Measurements from ENCODE around the gene FHOD3. TPM values are rescaled to one million over a fixed set of nuclear protein-coding genes. Genes with fewer than 3 reads are reported as not detected.

FHOD3 gene
- total RNA-seq, 1 donor from 2014 or later, result 32.0 TPM

DNA sequence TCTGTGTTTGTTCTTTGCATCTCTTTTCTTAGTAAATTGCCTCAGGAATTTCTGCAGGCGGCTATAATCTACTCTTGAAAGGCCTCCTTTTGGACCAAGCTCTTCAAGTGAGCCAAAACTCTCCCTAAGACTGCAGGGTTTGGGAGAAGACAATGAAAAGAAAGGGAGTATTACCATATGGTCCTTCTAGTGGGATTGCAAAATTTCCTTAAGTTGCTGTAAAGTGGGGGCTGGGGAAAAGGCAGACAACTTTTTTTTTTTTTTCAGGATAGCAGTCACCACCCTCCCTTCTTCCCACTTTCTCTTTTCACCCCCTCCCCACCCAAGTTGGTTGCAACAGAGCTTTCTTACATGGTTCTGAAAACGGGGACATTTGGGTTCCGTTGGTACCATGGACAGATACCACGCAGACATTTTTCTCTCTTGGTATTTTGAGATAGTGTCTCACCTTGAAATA, 183.7 kb downstream of the FHOD3 start:
- DNase-seq, result no peak

DNA sequence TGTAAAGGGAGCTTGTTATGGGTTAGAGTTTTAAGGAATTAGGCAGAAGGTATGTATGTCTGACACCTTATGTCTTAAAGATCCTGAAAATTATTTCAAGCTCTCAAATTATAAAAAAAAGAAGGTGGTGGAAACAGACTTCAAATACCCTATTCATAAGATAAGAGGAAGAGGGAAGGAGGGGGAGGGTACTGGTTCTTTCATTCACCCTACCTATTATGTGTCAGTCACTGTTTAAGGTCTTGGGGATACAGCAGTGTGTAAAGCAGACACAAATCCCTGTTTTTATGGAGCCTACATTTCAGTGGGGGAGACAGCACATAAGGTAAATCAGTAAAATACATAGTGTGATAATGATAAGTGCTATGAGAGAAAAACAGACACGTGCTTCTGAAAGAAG, 184.4 kb downstream of the FHOD3 start:
- no peak for DNase-seq

DNA sequence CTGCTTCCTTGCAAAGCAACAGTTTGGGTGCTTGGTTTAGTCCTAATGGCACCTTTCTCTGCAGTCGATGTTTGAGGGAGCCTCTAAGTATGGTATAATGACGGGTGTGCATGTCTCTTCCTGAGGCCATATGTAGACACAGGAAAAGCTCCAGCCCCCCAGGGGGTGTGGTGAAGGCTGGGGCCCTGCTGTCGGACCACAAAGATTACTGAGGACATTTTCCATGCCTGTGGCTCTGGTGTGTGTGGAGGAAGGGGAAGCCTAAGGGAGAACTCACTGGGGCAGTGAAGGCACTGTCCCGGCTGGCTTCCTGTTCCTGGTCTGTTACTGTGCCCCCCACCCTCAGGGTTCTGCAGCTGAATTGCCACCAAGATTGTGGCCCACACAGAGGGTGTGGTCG, 187.1 kb downstream of the FHOD3 start:
- no peak for DNase-seq

DNA sequence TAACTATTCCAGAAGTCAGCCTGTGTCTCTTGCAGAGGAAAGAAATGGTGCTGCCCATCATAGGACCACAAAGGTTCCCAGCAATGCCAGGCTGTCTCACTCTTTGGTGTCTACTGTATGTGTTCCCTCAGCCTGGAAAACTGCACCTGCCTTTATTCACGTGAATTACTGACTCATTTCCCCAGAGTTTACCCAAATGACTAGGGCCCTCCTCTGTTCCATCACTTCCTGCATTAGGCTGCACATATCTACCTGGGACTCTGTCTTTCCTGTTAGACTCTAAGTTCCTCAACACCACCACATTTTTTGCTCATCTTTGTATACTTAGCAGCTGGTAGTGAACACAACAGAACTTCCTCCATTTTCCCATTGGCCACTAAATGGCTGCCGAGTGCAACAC, 188.3 kb downstream of the FHOD3 start:
- no peak for DNase-seq

DNA sequence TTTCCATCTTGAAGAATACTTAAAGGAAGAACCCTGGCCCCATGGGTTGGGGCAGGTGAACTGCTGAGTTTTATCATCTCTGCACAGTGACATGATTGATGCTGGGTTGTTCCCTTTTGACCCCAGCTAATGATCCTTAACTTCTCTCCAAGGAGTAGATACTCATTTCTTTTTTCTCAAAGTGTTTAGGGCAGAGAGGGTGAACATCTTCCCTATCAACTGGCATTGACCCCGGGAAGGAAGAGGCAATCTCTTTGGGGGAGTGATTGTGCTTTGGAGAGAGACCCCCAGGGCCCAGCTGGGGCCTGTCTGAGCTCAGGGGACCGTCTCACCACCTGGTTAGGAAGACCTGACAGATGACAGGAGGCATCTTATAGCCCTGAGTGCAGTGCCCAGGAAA, 190.6 kb downstream of the FHOD3 start:
- no peak for DNase-seq

DNA sequence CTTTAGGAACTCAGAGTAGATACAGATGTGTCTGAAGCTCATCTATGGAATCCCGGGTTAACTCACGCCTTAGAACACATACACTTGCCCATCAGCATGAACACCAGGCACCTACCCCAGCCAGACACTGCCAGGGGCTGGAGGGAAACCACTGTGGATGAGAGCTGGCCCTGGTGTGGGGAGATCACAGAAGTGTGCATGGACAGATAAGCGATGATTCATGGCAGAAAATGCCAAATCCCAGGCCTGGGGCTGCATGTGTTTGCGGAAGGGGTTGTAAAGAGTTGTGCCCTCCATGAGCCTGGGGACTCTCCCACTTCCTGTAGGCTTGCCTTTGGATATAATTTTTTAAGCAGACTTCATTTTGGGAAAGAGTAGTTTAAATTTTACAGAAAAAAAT, 193.4 kb downstream of the FHOD3 start:
- no peak for DNase-seq

DNA sequence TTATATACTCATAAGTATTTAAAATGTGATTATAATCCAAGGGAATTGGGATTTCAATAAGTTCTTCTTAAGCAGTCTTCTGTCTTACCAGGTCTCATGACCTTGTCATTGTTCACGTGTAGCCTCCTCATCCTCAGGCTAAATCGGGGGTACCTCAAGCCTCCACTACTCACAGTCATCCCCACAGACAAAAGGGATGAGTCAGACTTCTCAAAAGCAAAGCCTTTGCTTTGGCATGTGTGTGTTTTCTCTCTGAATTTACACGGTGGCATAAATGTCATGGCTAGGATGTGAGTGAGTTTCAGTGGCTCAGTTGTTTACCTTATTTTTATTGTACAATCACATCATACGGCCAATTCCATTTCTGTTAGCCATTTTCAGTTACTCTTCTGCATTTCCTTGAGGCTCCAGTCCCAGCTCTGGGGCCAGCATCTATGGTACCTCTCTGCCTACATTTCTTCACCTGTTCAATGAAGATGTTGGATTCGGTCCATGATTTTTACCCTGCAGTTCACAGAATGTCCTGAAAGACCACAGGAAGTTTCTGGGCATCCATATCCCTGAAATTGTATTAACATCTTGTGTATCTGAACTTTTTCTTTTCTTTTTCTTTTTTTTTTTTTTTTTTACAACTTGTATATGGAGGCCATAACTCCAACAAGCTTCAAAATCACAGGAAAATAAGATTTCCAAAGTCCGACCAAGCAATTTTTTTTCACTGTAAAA, 195.3 kb downstream of the FHOD3 start:
- DNase-seq, result no peak

DNA sequence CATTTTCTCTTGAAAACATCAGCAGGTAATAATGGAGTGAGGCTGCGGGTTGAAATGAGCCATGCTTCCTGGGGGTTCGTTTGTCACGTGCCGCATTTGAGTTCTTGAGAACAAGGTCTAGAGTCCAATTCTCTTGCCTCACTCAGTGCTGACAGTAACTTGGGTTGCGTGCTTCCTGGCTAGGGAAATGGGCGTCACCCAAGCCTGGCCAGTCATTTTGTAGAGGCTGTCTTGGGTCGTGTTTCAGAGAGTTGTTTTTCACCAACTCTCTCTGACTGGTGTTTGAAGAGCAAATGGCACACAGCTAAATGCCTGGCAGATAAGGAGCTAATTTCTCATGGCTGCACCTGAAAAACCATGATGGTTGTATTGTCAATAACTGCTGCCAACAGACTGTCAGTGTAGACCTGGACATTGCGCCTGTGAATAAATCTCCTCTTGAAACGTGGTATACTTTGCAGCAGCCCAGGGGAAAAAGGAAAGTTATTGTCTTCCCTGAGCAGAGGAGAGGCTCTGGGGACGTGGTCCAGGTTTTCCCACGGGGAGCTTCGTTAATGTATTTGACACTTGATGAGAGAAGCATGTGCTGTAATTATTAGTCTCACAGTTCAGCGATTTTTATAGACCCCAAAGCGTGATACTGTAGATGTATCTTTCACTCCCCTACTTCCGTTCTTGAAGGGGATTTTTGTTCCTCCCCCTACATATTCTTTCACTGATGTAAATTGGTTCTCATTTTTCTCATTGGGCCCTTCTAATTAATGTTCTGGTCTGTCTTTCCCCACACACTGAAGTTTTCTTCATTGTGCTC, 196.0 kb downstream of the FHOD3 start:
- DNase-seq, result no peak

DNA sequence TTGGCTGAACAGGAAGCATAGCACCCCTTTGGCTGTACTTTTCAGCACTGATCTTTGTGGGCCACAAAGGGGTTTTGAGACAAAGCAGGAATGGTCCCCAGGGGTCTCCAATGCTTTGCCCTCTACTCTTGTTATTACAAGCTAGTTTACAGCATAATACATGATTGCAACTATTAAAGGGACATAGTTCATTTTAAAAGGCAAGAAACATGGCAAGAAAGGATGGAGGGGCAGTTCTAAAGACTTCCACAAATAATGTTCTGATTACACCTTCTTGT, 196.6 kb downstream of the FHOD3 start:
- no peak for DNase-seq

DNA sequence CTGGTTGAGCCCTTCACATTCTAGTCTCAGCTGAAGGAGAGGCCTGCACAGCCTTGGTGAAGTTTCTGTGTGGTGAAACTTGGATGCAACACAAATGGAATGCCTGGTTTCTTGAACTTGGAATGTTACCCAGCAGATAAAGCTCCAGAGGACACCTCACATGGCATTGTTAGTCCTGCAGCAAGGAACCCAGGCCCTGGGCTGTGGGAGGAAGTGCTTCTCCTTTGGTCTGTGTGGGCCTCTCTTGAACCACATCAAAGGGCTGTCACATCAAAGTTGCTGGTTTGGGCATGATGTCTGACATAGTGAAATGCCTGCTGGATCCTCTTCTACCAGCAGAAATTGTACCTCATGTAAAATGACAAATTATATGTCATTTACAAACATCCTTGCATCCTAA, 198.5 kb downstream of the FHOD3 start:
- DNase-seq, result no peak

DNA sequence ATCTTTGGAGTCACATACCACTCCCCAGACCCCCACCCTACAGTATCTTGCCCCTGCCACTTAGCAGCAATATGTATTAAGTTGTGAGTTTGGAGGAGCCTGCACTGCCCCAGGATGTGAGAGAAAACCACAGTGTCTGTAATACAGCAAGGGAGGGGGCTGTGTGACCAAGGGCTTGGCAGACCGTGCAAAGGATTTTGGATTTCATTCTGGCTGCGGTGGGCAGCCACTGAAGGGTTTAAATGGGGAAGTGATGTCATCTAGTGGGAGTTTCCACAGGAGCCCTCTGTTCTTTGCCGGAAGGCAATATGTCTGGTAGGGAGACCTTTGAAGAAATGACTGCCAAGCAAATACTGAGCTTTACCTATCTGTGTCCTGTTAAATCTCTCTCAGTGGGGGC, 202.4 kb downstream of the FHOD3 start:
- no peak for DNase-seq

DNA sequence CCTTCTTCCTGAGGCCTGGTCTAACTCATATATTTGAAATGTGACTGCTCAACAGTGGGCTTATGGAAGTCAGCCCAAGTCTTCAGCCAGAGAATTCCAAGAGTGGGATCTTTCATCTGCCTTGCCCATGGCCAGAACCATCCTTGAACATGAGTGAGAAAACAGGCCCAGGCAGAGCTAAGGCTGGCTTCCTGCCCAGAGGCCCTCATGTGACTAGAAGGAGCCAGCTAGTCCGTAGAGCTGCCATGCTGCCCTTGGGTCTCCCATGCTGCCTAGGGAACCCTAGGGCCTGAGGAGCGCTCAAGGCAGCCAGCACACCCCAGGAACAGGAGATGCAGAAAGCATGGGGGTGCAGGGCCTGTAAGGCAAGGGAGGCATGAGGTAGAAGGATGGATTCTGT, 203.6 kb downstream of the FHOD3 start:
- DNase-seq, result no peak

DNA sequence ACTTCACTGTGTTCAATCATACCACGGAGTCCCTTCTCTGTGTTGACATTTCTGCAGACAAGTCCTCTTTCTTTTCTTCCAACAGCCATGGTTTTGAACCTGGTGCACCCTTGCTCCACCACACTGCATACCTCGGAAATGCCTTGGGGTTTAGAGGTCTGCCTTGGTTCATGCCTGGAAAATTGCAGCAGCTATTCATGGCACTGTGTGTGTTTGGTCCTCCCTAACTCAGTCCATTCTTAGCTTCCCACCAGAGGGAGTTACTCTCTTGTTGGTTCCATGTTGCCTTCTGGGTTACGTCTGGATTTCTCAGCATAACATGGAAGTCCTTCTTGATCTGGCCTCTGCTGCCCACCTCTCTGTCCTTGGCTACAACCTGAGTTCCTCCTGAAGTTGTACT, 206.0 kb downstream of the FHOD3 start:
- DNase-seq, result no peak

DNA sequence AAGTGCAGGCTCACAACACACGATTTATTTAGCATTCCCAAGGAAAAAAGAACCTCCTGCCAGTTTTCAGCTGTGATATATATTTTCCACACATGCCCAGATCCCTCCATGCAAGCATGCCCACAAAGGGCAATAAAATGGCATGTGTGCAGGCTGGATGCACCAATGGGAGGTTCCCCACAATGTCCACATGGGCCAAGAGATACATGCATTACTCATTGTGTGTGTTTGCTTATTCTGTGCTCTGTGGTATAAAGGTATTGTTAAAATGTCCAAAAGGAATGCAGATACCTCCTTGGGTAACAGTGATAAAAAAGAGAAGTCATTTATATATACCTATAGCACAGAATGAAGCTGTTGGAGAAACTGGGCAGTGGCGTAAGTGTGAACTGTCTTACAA, 207.4 kb downstream of the FHOD3 start:
- no peak for DNase-seq

DNA sequence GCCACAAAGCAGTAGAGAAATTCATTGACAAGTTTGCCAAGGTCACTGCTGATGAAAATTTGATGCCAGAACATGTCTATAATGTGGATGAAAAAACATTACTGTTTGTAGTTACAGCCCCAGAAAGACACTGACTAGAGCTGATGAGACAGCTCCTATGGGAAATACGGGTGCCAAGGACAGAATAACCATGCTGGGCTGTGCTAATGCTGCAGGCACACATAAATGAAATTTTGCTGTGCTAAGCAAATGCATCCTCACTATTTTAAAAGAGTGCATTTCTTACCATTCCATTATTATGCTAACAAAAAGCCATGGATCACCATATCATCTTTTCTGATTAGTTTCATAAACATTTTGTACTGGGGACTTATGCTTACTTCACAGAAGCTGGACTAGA, 208.2 kb downstream of the FHOD3 start:
- no peak for DNase-seq

DNA sequence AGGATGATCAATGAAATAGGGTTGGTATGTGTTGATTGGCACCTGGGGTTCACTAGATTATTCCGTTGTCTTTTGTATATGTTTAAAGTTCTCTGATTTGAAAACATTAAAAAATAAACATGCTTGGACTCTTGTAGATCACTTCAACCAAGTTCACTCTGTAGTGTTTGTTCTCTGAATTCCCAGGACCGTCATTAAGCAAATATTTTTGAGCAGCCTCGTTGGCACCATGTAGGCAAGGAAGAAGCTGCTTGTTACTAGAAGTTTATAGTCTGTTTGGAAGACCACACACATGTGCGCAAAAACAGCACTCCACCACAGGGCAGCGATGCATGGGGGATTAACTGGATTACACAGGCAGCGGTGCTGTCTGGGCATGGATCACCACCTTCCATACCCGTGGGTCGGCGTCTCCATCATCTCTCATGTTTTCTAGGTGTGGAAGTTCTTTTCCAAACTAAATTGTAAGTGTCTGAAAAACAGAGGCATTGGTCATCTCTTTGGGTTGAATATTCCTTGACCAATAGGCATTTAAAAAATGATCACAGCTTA, 212.2 kb downstream of the FHOD3 start:
- DNase-seq, result no peak

DNA sequence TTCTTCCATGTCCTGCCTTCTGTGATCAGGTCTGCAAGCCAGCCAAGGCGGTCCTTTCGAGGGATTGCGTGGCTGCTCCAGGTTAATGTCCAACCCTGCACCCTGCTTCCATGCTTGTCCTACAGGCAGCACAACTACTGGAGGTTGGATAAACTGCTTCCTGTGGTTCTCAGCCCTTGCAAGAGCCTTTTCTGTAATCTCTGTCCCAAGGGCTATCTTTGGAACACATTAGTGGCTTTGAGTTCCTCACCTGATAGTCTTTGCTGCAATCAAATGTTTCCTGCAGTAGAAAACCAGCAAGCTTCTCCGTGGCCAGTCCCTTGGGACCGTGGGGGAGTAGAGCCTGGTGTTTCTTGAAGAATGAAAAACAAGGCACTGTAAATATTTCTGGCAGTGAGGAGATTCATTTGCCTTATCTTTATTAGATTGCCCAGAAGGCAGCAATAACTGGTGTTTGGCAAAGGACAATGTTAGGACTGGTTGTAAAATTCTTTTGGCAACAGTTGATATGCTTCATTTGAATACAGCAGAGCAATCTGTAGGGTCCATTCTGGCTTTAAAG, 214.4 kb downstream of the FHOD3 start:
- no peak for DNase-seq

DNA sequence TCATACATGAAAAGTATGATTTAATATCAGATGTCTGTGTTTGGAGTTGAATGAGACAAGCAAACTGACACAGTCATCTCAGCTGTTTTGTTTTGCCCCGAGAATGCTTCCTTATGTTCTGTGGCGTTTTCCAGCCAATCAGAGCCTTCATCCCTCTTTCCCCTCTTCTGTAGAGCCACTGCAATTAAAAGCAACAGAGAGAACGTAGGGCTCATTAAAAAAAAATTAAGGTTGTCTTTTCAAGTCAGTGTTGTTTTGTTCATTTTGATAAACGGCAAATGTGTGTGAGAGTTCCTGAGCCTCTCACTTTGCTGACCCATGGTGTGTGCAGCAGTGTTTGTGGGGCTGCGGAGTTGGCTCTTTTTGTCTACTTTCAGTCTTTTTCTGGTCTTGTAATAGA, 216.0 kb downstream of the FHOD3 start:
- no peak for DNase-seq

DNA sequence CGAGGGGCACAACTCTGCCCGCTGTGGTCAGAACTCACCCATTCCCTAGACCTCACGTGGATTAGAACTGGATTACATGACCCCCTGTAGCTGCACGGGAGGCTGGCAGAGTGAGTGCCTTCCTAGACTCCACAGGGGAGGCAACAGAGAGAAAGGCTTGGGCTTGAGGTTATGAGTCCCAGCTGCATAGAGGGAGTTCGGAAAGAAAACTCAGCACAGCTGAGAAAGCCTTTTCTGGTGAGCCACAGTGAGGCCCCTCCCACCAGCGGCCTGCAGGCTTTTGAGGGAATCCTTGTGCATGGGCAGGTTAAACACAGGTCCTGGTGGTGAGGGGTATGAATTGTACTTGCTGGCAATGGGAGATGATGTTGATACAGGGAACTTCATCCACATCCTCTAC, 217.3 kb downstream of the FHOD3 start:
- DNase-seq, result no peak

DNA sequence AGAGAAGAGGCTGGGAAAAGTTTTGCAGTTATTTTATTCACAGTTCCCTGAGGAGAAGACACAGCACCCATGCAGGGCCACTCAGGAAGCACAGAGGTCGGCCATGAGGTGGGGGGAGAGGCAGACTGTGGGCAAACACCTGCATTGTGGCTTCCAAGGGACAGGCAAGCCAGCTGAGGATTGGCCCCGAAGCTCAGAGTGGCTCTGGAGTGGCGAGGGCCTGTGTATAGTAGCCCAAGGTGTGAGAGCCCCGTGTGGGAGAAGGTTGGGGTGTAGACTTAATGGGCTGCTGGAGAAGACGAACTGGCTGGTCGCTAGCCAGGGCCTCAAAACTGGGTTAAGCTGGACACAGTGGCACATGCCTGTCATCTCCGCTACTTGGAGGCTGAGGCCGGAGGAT, 218.7 kb downstream of the FHOD3 start:
- no peak for DNase-seq

DNA sequence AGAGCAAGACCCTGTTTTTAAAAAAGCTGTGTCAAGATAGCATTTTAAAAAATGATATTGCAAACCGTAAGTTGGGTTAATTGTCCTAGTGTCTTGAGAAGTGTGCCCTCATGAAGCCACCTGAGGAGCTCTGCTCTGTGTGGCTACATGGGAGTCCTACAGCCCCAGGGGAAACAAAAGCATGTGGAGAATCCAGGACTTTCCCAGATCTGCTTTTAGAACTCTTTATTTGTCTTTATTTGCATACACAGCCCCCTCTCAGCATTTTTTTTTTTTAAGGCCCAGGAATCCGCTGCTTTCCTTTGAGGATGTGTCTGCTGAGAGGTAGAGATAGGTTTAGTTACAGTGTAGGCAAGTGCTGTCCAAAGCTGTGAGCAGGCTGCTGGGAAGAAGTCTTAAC, 219.2 kb downstream of the FHOD3 start:
- no peak for DNase-seq

DNA sequence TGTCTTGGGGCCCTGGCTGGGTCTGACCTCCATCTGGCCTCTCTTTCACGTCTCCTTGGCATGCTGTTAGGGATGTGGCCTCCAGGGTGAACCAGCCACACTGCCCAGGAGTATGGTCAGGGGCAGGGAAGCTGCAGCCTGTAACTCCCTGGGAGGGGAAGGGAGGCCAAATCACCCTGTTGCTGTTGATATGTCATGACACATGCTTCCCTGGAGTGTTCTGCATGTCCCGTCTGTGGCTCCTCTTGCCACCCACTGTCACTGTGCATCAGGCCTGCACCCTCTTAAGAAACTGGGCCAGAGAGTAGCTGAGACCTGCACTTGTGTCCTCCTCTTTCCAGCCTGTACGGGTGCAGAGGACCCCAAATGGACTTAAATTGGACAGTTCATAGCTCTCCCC, 221.3 kb downstream of the FHOD3 start:
- no peak for DNase-seq

DNA sequence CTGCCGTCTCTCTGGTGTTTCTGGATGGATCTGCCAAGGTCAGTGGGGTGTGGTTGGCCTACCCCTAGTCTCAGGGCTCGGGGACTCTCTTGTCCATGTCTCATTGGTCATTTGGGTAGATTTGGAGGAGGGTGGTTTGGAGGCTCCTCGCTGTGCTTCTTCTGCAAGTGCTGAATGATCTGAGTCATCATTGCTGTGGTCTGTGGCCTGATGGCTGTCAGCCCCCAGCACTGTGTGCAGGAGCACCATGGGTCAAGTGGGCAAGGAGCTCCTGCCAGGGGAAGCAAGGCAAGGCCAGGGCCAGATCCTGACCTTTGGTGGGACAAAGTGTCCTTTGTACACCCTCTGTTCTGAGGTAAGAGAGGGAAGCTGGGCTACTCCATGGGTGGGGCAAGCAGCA, 221.8 kb downstream of the FHOD3 start:
- no peak for DNase-seq

DNA sequence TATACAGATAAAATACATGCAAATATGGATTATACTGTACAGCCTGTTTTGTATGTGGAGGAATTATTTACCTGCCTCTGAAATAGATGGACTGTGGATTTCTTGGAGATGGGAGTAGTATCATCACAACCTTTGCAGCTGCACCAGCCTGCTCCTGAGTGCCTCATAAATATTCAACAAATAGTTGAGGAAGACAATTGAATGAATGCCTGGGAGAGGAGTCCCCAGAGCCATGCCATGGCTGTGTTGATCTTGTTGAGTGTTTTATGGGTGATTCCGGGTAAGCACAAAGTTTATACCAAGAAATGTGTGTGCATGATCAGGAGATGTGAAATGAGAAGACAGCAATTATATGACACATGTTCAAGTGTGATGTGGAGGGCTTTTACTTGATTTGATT, 225.0 kb downstream of the FHOD3 start:
- DNase-seq, result no peak
